Breast epithelium (tissue), 4 donors: ENCODE measurements around the gene PCP2. TPM values are rescaled to one million over a fixed set of nuclear protein-coding genes. Genes with fewer than 3 reads are reported as not detected.

Source experiments
- DNase-seq, 2 donors: peaks; one replicate each; pipeline ENCODE4 v3.0.0-alpha.2; 2019; ENCODE audit warnings: low spot score in 2 of 2
- H3K27ac ChIP-seq, 2 donors: fragments of 200-600 bp; sonication (generic) in 1 of 2; one replicate each; pipeline ENCODE4 v1.5.1; 2016 to 2019; ENCODE audit warnings: mild to moderate bottlenecking in 1 of 2
- H3K27me3 ChIP-seq, 2 donors: fragments of 200-600 bp; sonication (generic) in 1 of 2; one replicate each; pipeline versions ENCODE4 v1.5.1 to v1.6.0; 2017 to 2019; ENCODE audit warnings: control low read depth in 1 of 2, mild to moderate bottlenecking in 1 of 2
- H3K36me3 ChIP-seq: fragments of 200-600 bp; one replicate; pipeline ENCODE4 v1.5.1; 2019
- H3K4me1 ChIP-seq, 2 donors: fragments of 200-600 bp; sonication (generic); one replicate each; pipeline ENCODE4 v1.5.1; 2016 to 2019; ENCODE audit warnings: control low read depth in 1 of 2
- H3K4me3 ChIP-seq, 3 donors: fragments of 200-600 bp; sonication (generic); 1 replicate in 2 of 3; 2 replicates in 1 of 3; pipeline ENCODE4 v1.5.1; 2016 to 2019; ENCODE audit warnings: mild to moderate bottlenecking in 3 of 3, moderate library complexity in 2 of 3
- H3K9me3 ChIP-seq, 2 donors: fragments of 200-600 bp; sonication (generic) in 1 of 2; one replicate each; pipeline ENCODE4 v1.5.1; 2016 to 2019; ENCODE audit warnings: control low read depth in 1 of 2
- POLR2A ChIP-seq: fragments of 450-650 bp; IDR thresholded peaks from one replicate; pipeline ENCODE4 v1.6.1; 2016; ENCODE audit warnings: antibody characterized with exemption, mild to moderate bottlenecking, moderate library complexity
- POLR2AphosphoS5 ChIP-seq, 3 donors: sonication (generic); formaldehyde crosslinking; IDR thresholded peaks; one replicate each; pipeline ENCODE4 v1.6.1; 2017; ENCODE audit warnings: antibody characterized with exemption in 3 of 3
- intact Hi-C: fragments of 100-400 bp; cut with DNase I; formaldehyde crosslinking; loops from one replicate; pipeline ENCODE4 v1.15.1; 2023; ENCODE audit warnings: low total_unique reads
- total RNA-seq, 3 donors: library from RNA; depleted of rRNA; stranded (reverse); fragments of >200 nt; gene quantifications; one replicate each; pipeline ENCODE4 v1.1.0, GENCODE V29; 2016
- TF ChIP-seq, protein P1 (sequence below), 3 donors: fragments of 450-650 bp; IDR thresholded peaks; one replicate each; pipeline ENCODE4 v1.5.1; 2016 to 2017; ENCODE audit warnings: antibody characterized with exemption in 3 of 3, mild to moderate bottlenecking in 3 of 3, moderate library complexity in 3 of 3

Gene PCP2
- total RNA-seq, 3 donors from 2014 or later = 4.9 to 6.7 TPM; not detected in 1

GRCh38 chr19:7669641-7670040 is 36.1 kb upstream of the PCP2 start:
- intact Hi-C loops = loop anchor here (10.0 kb wide), 1 partner anchor 105 kb away; no protein-coding TSS in a partner anchor
- no peak for DNase-seq
- H3K27me3 ChIP-seq = peaks cover 0 to 32% of the 10 kb centered on the region in 2 donors
- TF ChIP-seq POLR2AphosphoS5 (IDR thresholded peaks at IDR 0.05) (no peak), POLR2A (no peak)
- TF ChIP-seq, protein P1, sequence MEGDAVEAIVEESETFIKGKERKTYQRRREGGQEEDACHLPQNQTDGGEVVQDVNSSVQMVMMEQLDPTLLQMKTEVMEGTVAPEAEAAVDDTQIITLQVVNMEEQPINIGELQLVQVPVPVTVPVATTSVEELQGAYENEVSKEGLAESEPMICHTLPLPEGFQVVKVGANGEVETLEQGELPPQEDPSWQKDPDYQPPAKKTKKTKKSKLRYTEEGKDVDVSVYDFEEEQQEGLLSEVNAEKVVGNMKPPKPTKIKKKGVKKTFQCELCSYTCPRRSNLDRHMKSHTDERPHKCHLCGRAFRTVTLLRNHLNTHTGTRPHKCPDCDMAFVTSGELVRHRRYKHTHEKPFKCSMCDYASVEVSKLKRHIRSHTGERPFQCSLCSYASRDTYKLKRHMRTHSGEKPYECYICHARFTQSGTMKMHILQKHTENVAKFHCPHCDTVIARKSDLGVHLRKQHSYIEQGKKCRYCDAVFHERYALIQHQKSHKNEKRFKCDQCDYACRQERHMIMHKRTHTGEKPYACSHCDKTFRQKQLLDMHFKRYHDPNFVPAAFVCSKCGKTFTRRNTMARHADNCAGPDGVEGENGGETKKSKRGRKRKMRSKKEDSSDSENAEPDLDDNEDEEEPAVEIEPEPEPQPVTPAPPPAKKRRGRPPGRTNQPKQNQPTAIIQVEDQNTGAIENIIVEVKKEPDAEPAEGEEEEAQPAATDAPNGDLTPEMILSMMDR (IDR thresholded peaks at IDR 0.05) = no peak
- no peaks in the 10 kb centered on the region for H3K36me3 ChIP-seq
- no peaks in the 10 kb centered on the region for H3K4me1 ChIP-seq
- no peaks in the 10 kb centered on the region for H3K9me3 ChIP-seq
- H3K4me3 ChIP-seq = no peak overlapping the region
- H3K27ac ChIP-seq = no peak overlapping the region

DNA sequence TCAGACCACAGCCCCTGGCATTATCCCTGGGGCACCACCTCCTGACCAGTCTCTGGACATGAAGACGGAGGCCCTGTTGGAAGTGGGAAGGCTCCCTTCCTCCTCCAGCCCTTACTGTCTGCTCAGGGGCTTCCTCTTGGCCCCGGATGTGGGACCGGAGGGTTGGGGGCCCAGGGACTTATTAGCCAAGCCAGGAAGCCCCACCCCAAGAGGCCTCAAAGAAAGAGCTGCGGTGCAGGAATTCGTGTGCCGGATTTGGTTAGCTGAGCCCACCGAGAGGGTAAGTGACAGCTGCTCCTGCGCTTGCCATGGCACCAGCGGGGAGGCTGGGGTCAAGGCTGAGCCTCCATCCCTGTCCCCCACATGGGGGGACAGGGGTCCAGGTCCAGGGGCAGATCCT is 35.3 kb upstream of the PCP2 start, which contains the start of gene RETN:
Gene RETN, plus strand, starts transcription at position 208 of the 400 bp plus-strand sequence. CDS start 278 bp downstream, outside the sequence.
- Histone ChIP-seq H3K4me3 (peak within 1 kb of the TSS in 1 of 3 donors; percentile 52), H3K4me1 (no peaks in the 10 kb centered on the region), H3K27ac (no peak within 1 kb of the TSS), H3K27me3 (peaks cover 0 to 32% of the 10 kb centered on the region in 2 donors), H3K36me3 (no peaks in the 10 kb centered on the region), H3K9me3 (no peaks in the 10 kb centered on the region)
- no peak for TF ChIP-seq POLR2A
- TF ChIP-seq, protein P1 (IDR thresholded peaks at IDR 0.05) = no peak
- no peak for TF ChIP-seq POLR2AphosphoS5 (IDR thresholded peaks at IDR 0.05)
- no peak for DNase-seq
- intact Hi-C loops = no loop called here

GRCh38 chr19:7665076-7665475 is 31.6 kb upstream of the PCP2 start:
- intact Hi-C loops = no loop called here
- no peak overlapping the region for H3K27ac ChIP-seq
- H3K4me1 ChIP-seq = no peaks in the 10 kb centered on the region
- TF ChIP-seq POLR2A = no peak
- TF ChIP-seq POLR2AphosphoS5 (IDR thresholded peaks at IDR 0.05) = no peak
- TF ChIP-seq, protein P1 (IDR thresholded peaks at IDR 0.05) = no peak
- peaks cover 0 to 12% of the 10 kb centered on the region in 2 donors for H3K27me3 ChIP-seq
- no peaks in the 10 kb centered on the region for H3K36me3 ChIP-seq
- H3K4me3 ChIP-seq = no peak overlapping the region
- no peak for DNase-seq
- no peaks in the 10 kb centered on the region for H3K9me3 ChIP-seq

DNA sequence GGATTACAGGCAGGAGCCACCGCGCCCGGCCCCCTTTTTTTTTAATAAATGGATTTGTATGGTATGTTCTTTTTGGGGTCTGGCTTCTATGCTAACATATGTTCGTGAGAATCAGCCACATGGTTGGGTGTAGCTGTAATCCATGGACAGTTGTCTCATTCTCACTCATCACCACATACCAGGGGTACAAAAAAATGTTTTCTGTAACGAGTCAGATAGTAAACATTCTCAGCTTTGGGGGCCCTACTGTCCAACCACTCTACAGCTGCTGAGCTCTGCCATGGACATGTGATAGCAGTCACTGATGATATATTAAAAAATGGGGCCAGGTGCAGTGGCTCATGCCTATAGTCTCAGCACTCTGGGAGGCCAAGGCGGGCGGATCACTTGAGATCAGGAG is 30.2 kb upstream of the PCP2 start:
- H3K4me3 ChIP-seq = no peak overlapping the region
- DNase-seq = no peak
- no peaks in the 10 kb centered on the region for H3K27me3 ChIP-seq
- no peaks in the 10 kb centered on the region for H3K36me3 ChIP-seq
- intact Hi-C loops = no loop called here
- no peak overlapping the region for H3K27ac ChIP-seq
- H3K4me1 ChIP-seq = no peaks in the 10 kb centered on the region
- TF ChIP-seq POLR2A = no peak
- no peak for TF ChIP-seq POLR2AphosphoS5 (IDR thresholded peaks at IDR 0.05)
- TF ChIP-seq, protein P1 (IDR thresholded peaks at IDR 0.05) = no peak
- H3K9me3 ChIP-seq = no peaks in the 10 kb centered on the region

- no peak overlapping the region for H3K4me3 ChIP-seq
- no peaks in the 10 kb centered on the region for H3K27me3 ChIP-seq
- H3K36me3 ChIP-seq = no peaks in the 10 kb centered on the region
- intact Hi-C loops = no loop called here
- no peak for DNase-seq
- no peaks in the 10 kb centered on the region for H3K9me3 ChIP-seq
- no peak for TF ChIP-seq POLR2AphosphoS5 (IDR thresholded peaks at IDR 0.05)
- no peak for TF ChIP-seq POLR2A
- TF ChIP-seq, protein P1 (IDR thresholded peaks at IDR 0.05) = no peak
- H3K27ac ChIP-seq = no peak overlapping the region
- H3K4me1 ChIP-seq = no peaks in the 10 kb centered on the region
Observed at GRCh38 chr19:7662657-7663056, 29.1 kb upstream of the PCP2 start.
